Parathyroid adenoma (tissue), 2 donors: Measurements from ENCODE around the gene PBXIP1.

ENCODE experiments used
- H2AFZ ChIP-seq: fragments of 300-600 bp; sonication (generic); one replicate; pipeline ENCODE4 v1.7.0; 2017; ENCODE audit warnings: antibody characterized with exemption, mild to moderate bottlenecking
- H3K27ac ChIP-seq: fragments of 300-600 bp; sonication (generic); one replicate; pipeline ENCODE4 v1.7.0; 2017
- H3K27me3 ChIP-seq: fragments of 300-600 bp; sonication (generic); one replicate; pipeline ENCODE4 v1.7.0; 2017; ENCODE audit warnings: low read length; ENCODE audit not compliant: control insufficient read depth, insufficient read depth
- H3K36me3 ChIP-seq: fragments of 300-600 bp; sonication (generic); one replicate; pipeline ENCODE4 v1.7.0; 2017; ENCODE audit warnings: low read length; ENCODE audit not compliant: control insufficient read depth, insufficient read depth
- H3K4me1 ChIP-seq: fragments of 300-600 bp; sonication (generic); one replicate; pipeline ENCODE4 v1.7.0; 2017; ENCODE audit warnings: control low read depth
- H3K4me2 ChIP-seq: fragments of 300-600 bp; sonication (generic); one replicate; pipeline ENCODE4 v1.7.0; 2017; ENCODE audit warnings: low read length
- H3K4me3 ChIP-seq: fragments of 300-600 bp; sonication (generic); one replicate; pipeline ENCODE4 v1.7.0; 2017; ENCODE audit warnings: low read depth, low read length
- H3K79me2 ChIP-seq: fragments of 300-600 bp; sonication (generic); one replicate; pipeline ENCODE4 v1.7.0; 2017; ENCODE audit warnings: control low read depth
- H3K9ac ChIP-seq: fragments of 300-600 bp; sonication (generic); one replicate; pipeline ENCODE4 v1.7.0; 2017; ENCODE audit warnings: mild to moderate bottlenecking
- H3K9me3 ChIP-seq: fragments of 300-600 bp; sonication (generic); one replicate; pipeline ENCODE4 v1.7.0; 2017; ENCODE audit warnings: low read length; ENCODE audit not compliant: control insufficient read depth
- TF ChIP-seq, protein P1 (sequence below): fragments of 300-600 bp; sonication (generic); IDR thresholded peaks from one replicate; pipeline ENCODE4 v1.7.0; 2017; ENCODE audit warnings: antibody characterized with exemption, mild to moderate bottlenecking
- donor health status: primary hyperparathyroidism.

PBXIP1 gene

DNA sequence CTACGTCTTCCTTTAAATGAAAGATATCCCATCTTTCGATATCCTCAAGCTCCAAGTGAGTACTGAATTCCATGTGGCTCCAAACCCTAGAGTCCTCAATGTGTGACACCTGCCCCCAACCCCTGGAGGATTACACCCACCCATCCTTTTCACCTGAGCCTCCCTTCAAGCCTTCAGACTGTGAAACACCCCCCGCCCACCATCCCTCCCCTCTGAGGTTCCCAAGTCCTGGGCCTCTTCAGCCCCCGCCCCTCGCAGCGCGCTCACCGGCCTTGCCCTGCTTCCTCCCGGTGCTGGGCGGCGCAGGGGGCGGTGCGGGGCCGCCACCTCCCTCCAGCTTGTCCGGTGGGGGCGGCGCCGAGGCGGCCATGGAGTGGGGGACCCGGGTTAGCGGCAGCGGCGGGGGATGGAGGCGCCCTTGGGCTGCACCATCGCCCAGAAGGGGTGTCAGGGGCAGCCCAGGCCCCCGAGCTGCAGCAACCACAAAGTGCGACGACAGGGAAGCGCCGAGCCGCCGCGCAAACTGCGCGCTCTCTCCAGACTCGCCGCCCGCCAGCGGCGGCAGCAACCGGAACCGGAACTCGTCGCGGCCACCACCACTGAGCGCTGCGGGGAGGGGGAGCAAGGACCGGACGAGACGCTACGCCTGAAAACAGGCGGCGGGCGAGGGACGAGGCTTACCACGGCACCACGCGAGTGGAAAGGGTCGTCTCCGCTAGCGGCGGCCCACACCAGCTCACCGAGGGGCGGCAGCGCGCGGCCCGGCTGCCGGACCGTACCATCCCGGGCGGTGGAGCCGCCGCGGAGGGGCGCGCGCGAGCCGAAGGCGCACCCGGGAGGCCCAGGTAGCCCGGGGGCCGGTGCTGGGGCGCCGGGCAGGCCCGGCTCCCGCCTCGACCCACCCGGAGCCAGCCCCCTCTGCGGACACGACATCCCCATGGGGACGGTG, 5.6 kb upstream of the PBXIP1 start, which contains the start of gene PYGO2:
PYGO2 (minus strand) TSS at position 576 of the 949 bp plus-strand sequence; CDS start at position 370, 206 bp downstream.
- peaks cover 12% of the 10 kb centered on the region for H3K4me1 ChIP-seq
- peak within 1 kb of the TSS; percentile 95 for H3K27ac ChIP-seq
- H3K79me2 ChIP-seq: no peaks in the 10 kb centered on the region
- H3K27me3 ChIP-seq: no peaks in the 10 kb centered on the region
- H3K9ac ChIP-seq: peak within 1 kb of the TSS; percentile 73
- peak within 1 kb of the TSS; percentile 97 for H3K4me2 ChIP-seq
- H3K9me3 ChIP-seq: no peaks in the 10 kb centered on the region
- H3K36me3 ChIP-seq: no peaks in the 10 kb centered on the region
- peak within 1 kb of the TSS; percentile 79 for H2AFZ ChIP-seq
- TF ChIP-seq, protein P1, sequence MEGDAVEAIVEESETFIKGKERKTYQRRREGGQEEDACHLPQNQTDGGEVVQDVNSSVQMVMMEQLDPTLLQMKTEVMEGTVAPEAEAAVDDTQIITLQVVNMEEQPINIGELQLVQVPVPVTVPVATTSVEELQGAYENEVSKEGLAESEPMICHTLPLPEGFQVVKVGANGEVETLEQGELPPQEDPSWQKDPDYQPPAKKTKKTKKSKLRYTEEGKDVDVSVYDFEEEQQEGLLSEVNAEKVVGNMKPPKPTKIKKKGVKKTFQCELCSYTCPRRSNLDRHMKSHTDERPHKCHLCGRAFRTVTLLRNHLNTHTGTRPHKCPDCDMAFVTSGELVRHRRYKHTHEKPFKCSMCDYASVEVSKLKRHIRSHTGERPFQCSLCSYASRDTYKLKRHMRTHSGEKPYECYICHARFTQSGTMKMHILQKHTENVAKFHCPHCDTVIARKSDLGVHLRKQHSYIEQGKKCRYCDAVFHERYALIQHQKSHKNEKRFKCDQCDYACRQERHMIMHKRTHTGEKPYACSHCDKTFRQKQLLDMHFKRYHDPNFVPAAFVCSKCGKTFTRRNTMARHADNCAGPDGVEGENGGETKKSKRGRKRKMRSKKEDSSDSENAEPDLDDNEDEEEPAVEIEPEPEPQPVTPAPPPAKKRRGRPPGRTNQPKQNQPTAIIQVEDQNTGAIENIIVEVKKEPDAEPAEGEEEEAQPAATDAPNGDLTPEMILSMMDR: peak; percentile 48
- peak within 1 kb of the TSS; percentile 96 for H3K4me3 ChIP-seq

DNA sequence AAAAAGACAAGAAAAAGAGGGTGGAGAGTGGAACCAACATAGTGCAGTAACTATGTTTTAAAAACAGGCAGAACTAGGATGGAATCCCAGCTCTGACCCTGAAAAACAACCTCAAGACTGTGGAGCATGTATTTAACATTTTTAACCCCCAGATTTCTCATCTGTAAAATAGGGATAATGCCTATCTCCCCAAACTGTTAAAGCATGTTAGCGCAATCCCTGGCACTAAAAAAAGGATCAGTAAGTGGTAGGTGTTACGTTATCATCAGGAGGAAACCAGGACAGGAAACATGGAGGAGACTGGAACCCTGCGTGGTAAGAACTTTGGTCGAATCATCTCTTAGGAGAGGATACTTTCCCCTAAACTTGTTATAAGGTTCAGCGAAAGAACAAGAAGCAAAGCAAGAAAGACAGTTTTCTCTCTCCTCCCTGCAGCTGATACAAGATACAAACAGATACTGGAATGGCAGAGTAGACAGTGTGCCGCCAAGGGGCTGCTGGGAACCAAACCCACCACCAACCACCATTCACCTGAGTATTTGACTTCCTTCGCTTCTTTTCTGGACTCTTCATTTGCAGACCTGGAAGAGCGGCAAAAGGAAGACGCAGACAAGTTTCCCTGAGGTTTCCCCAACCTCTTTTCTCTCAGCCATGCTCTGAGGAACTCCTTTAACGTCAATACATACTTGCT, 4.7 kb upstream of the PBXIP1 start:
- Histone ChIP-seq H3K4me3 (peak overlapping the region; percentile 96), H3K36me3 (no peaks in the 10 kb centered on the region), H3K4me2 (peak overlapping the region; percentile 97), H3K4me1 (peaks cover 12% of the 10 kb centered on the region), H3K27me3 (no peaks in the 10 kb centered on the region), H3K9ac (no peak overlapping the region), H3K79me2 (no peaks in the 10 kb centered on the region), H3K9me3 (no peaks in the 10 kb centered on the region), H3K27ac (peak overlapping the region; percentile 95), H2AFZ (no peak overlapping the region)
- TF ChIP-seq, protein P1: no peak

DNA sequence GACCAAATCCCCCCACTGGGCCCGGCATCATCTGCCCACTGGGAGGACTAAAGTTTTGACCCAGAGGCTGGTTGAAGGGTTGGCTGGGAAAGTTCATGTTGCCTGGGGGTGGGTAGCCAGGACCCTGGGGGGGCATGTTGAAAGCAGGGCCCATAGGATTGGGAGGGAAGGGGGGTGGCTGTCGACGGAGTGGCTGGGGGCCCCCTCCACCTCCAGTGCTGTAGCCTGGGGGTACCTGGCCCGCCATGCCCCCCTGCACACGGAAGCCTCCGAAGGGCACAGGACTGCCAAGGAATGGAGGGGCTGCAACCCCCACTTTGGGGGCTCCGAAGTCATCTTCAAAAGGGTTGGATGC, 3.5 kb upstream of the PBXIP1 start:
- Histone ChIP-seq H3K79me2 (no peaks in the 10 kb centered on the region), H3K27me3 (no peaks in the 10 kb centered on the region), H3K4me3 (no peak overlapping the region), H3K9ac (no peak overlapping the region), H3K4me1 (peaks cover 17% of the 10 kb centered on the region), H3K4me2 (no peak overlapping the region), H3K36me3 (no peaks in the 10 kb centered on the region), H3K9me3 (no peaks in the 10 kb centered on the region), H2AFZ (no peak overlapping the region), H3K27ac (no peak overlapping the region)
- TF ChIP-seq, protein P1: no peak

DNA sequence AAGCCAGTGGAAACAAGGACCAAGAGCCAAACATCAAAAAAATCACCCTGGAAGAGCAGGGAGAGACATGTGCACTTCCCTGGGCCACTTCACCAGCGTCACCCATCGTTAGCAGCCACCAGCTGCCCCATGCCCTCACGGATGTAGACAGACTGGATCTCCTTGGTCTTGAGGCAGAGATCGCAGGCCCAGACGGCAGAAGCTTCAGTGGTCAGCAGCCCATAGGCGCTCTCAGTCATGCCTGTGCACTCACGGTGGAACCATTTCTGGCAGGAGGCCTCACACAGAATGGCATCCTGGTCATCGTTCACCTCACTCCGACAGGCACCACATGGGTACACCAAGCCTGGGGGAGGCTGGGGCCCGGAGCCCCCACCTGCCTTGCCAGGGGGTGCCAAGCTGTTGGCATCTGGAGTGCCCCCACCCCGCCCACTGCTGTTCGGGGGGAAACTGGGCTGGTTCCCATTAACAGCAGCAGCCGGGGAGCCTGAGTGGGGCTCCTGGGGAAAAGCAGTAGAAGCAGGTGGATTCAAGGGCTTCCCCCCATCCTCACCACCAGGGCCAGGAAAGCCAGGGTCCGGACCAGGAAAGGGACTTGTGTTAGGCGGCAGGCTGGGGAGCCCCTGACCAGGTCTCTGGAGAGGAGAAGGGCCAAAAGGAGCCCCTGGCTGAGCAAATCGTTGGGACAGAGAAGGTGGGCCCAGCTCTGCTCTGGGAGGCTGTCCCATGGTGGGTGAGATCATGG, 3.0 kb upstream of the PBXIP1 start:
- H3K4me2 ChIP-seq: peak overlapping the region; percentile 33
- H3K4me1 ChIP-seq: peaks cover 17% of the 10 kb centered on the region
- H3K9me3 ChIP-seq: no peaks in the 10 kb centered on the region
- no peak overlapping the region for H3K4me3 ChIP-seq
- no peak overlapping the region for H3K9ac ChIP-seq
- no peaks in the 10 kb centered on the region for H3K36me3 ChIP-seq
- no peaks in the 10 kb centered on the region for H3K79me2 ChIP-seq
- H2AFZ ChIP-seq: no peak overlapping the region
- H3K27ac ChIP-seq: no peak overlapping the region
- no peaks in the 10 kb centered on the region for H3K27me3 ChIP-seq
- TF ChIP-seq, protein P1: no peak
